K562 (cell line): ENCODE results near the gene RAD1. TPM values are rescaled to one million over a fixed set of nuclear protein-coding genes. Genes with fewer than 3 reads are reported as not detected.
A peak's percentile ranks its signal among the peaks of the same experiment; 100 is the strongest.

Source experiments
- CBFB ChIP-seq: sonication (generic); formaldehyde crosslinking; IDR thresholded peaks from 2 replicates; pipeline ENCODE4 v1.4.0; 2020; ENCODE audit warnings: mild to moderate bottlenecking, missing genetic modification reagents
- CHD1 ChIP-seq: fragments of 200-600 bp; sonication (generic); IDR thresholded peaks from one replicate; pipeline ENCODE4 v1.6.1; 2012; ENCODE audit warnings: mild to moderate bottlenecking, moderate library complexity, low read length, inconsistent platforms
- GABPB1 ChIP-seq: sonication (generic); formaldehyde crosslinking; IDR thresholded peaks from 2 replicates; pipeline ENCODE4 v1.8.0; 2022; ENCODE audit warnings: mild to moderate bottlenecking, missing genetic modification reagents
- GTF2E2 ChIP-seq: fragments of 200-800 bp; sonication (Bioruptor generic); IDR thresholded peaks from 2 replicates; pipeline ENCODE4 v1.6.1; 2016; ENCODE audit warnings: missing genetic modification characterization, missing compliant biosample characterization
- HLTF ChIP-seq: fragments of 450-650 bp; IDR thresholded peaks from 2 replicates; pipeline ENCODE4 v1.6.1; 2016
- KLF6 ChIP-seq: fragments of 250-450 bp; sonication (Bioruptor Pico); IDR thresholded peaks from 2 replicates; pipeline ENCODE4 v1.4.0; 2020; ENCODE audit warnings: mild to moderate bottlenecking, moderate library complexity, borderline replicate concordance
- LARP7 ChIP-seq: fragments of 450-650 bp; IDR thresholded peaks from 2 replicates; pipeline ENCODE4 v1.6.1; 2016
- MCM2 ChIP-seq: fragments of 450-650 bp; IDR thresholded peaks from 2 replicates; pipeline ENCODE4 v1.6.1; 2017; ENCODE audit warnings: low read depth, mild to moderate bottlenecking
- MTA2 ChIP-seq: fragments of 450-650 bp; IDR thresholded peaks from 2 replicates; pipeline ENCODE4 v1.6.1; 2016; ENCODE audit warnings: low read depth
- NFYB ChIP-seq: IDR thresholded peaks from 2 replicates; pipeline ENCODE4 v1.6.1; 2011; ENCODE audit warnings: mild to moderate bottlenecking, moderate library complexity; ENCODE audit not compliant: insufficient read length; ENCODE audit errors: extremely low read depth
- PTRF ChIP-seq: fragments of 450-650 bp; IDR thresholded peaks from 2 replicates; pipeline ENCODE4 v1.6.1; 2016; ENCODE audit warnings: mild to moderate bottlenecking, missing genetic modification characterization, missing compliant biosample characterization
- RBM39 ChIP-seq: fragments of 200-400 bp; formaldehyde crosslinking; optimal IDR thresholded peaks from 2 replicates; pipeline ENCODE3; 2018; ENCODE audit warnings: low read depth, low read length
- RFX5 ChIP-seq: IDR thresholded peaks from 2 replicates; pipeline ENCODE4 v1.6.1; 2011; ENCODE audit warnings: low read depth, mild to moderate bottlenecking, improper control_type of control experiment, low read length
- SIN3A ChIP-seq, 2 experiments: fragments of 150-350 bp in 1 of 2; IDR thresholded peaks; 2 replicates each; pipeline ENCODE4 v1.6.1; 2011 to 2016; ENCODE audit warnings: borderline replicate concordance in 2 of 2, low read depth in 2 of 2, low read length in 2 of 2, mild to moderate bottlenecking in 2 of 2, moderate library complexity in 2 of 2; ENCODE audit not compliant: control insufficient read depth in 1 of 2
- SNIP1 ChIP-seq: fragments of 450-650 bp; IDR thresholded peaks from 2 replicates; pipeline ENCODE4 v1.7.1; 2017; ENCODE audit warnings: low read depth, mild to moderate bottlenecking
- SNRNP70 ChIP-seq: fragments of 200-400 bp; formaldehyde crosslinking; optimal IDR thresholded peaks from 2 replicates; pipeline ENCODE3; 2017; ENCODE audit warnings: low read depth, low read length
- SREBF1 ChIP-seq: fragments of 150-350 bp; IDR thresholded peaks from 2 replicates; pipeline ENCODE4 v1.6.1; 2014; ENCODE audit warnings: antibody characterized with exemption, low read depth, low read length, borderline replicate concordance
- SRSF9 ChIP-seq: fragments of 200-400 bp; formaldehyde crosslinking; IDR thresholded peaks from 2 replicates; pipeline ENCODE4 v1.6.1; 2017; ENCODE audit warnings: low read depth, low read length, borderline replicate concordance
- STAT5B ChIP-seq: fragments of 250-450 bp; sonication (Bioruptor Pico); IDR thresholded peaks from 2 replicates; pipeline ENCODE4 v1.8.0; 2021; ENCODE audit warnings: mild to moderate bottlenecking, inconsistent platforms
- TAL1 ChIP-seq: fragments of 450-650 bp; IDR thresholded peaks from 2 replicates; pipeline ENCODE4 v1.6.1; 2016; ENCODE audit warnings: mild to moderate bottlenecking
- TEAD2 ChIP-seq: fragments of 450-650 bp; IDR thresholded peaks from 2 replicates; pipeline ENCODE4 v1.6.1; 2016; ENCODE audit warnings: missing genetic modification characterization, control low read depth, missing compliant biosample characterization
- THRAP3 ChIP-seq: fragments of 450-650 bp; IDR thresholded peaks from 2 replicates; pipeline ENCODE4 v1.6.1; 2016; ENCODE audit warnings: mild to moderate bottlenecking, inconsistent platforms, borderline replicate concordance
- ZNF184 ChIP-seq: sonication (generic); formaldehyde crosslinking; IDR thresholded peaks from 2 replicates; pipeline ENCODE4 v1.5.0; 2020; ENCODE audit warnings: missing genetic modification reagents
- ZNF232 ChIP-seq: sonication (generic); formaldehyde crosslinking; IDR thresholded peaks from 2 replicates; pipeline ENCODE4 v1.8.0; 2022; ENCODE audit warnings: mild to moderate bottlenecking, missing genetic modification reagents
- ZNF24 ChIP-seq: fragments of 450-650 bp; IDR thresholded peaks from 2 replicates; pipeline ENCODE4 v1.6.1; 2016
- ZNF695 ChIP-seq: fragments of 450-650 bp; formaldehyde crosslinking; IDR thresholded peaks from 2 replicates; pipeline ENCODE4 v1.4.0; 2020; ENCODE audit warnings: mild to moderate bottlenecking, moderate library complexity
- ZNF764 ChIP-seq: fragments of 250-450 bp; sonication (Bioruptor Pico); IDR thresholded peaks from 2 replicates; pipeline ENCODE4 v1.4.0; 2020; ENCODE audit warnings: low read depth, mild to moderate bottlenecking, moderate library complexity
- ZNF785 ChIP-seq: fragments of 250-450 bp; sonication (Bioruptor Pico); IDR thresholded peaks from 2 replicates; pipeline ENCODE4 v1.4.0; 2020; ENCODE audit warnings: mild to moderate bottlenecking
- ZNF79 ChIP-seq: fragments of 250-450 bp; sonication (Bioruptor Pico); IDR thresholded peaks from 2 replicates; pipeline ENCODE4 v1.4.0; 2020; ENCODE audit warnings: low read depth, mild to moderate bottlenecking, moderate library complexity
- polyA plus RNA-seq, 8 experiments: library from polyadenylated mRNA; depleted of rRNA in 4 of 8; stranded (reverse) in 5 of 8; unstranded in 3 of 8; fragments of >200 nt; fragmentation: Nextera tagmentation in 2 of 8; fragmentation: Illumina TruSeq in 1 of 8; extraction: Ambion mirVana in 2 of 8; extraction: Trizol in 1 of 8; gene quantifications; 2 replicates each; pipeline versions ENCODE4 v1.2.1 to v1.2.3, GENCODE V29; 2011 to 2014; ENCODE audit warnings: inconsistent platforms in 1 of 8, missing spikeins in 1 of 8
- total RNA-seq, 7 experiments: library from RNA; depleted of rRNA in 6 of 7; stranded (reverse); fragments of >200 nt in 6 of 7; fragmentation: Illumina TruSeq in 2 of 7; extraction: Trizol in 2 of 7; gene quantifications; 2 replicates each; pipeline versions ENCODE4 v1.2.1 to v1.2.3, GENCODE V29; 2011 to 2021; ENCODE audit warnings: low replicate concordance in 1 of 7
- TF ChIP-seq, protein P1 (sequence below): sonication (generic); formaldehyde crosslinking; IDR thresholded peaks from 2 replicates; pipeline ENCODE4 v1.8.0; 2022; ENCODE audit warnings: mild to moderate bottlenecking, missing genetic modification reagents, borderline replicate concordance
- TF ChIP-seq, protein P2 (sequence below): sonication (generic); formaldehyde crosslinking; IDR thresholded peaks from 2 replicates; pipeline ENCODE4 v1.4.0; 2020; ENCODE audit warnings: mild to moderate bottlenecking, missing genetic modification reagents

Gene RAD1
- total and polyA plus RNA-seq, 9 of the 15 experiments (the other 6 are each of a cell fraction or from before 2014, with no cell fraction given) = 44.5 to 148 (median 60.8) TPM

DNA sequence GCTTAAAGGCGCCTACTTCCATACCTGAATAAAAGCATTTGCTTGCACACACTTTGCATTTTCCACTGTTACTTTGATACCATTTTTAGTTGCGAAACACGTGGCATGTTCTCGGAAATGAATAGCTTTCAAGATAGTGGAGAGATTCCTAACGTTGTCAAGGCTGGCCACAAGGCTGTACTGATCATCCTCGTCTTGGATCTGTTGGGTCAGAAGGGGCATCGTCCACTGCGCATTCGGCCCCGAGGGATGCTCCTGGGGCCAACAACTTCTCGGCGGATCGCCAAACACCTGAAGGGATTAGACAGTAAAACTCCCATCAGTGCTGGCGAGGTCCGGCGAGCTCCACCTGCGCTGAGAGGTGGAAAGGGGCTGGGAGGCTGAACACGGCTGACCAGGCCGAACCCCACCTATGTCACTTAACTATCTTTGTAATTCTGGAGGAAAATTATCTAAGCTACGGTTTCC is 599 bp downstream of the RAD1 start (continued):
- no peak for TF ChIP-seq STAT5B (CRISPR knock-in tag)
- TF ChIP-seq TEAD2 (tag) = no peak
- TF ChIP-seq SIN3A (IDR thresholded peaks at IDR 0.05; ENCODE audit: borderline replicate concordance in 2 of 2, control insufficient read depth in 1 of 2, low read depth in 2 of 2, low read length in 2 of 2) = 0 out of 4 replicates have a peak, but pooled peaks of 1 of the 2 experiments have one; percentile 64
- no peak for TF ChIP-seq GABPB1 (CRISPR knock-in tag)
- no peak for TF ChIP-seq ZNF764
- no peak for TF ChIP-seq MCM2
- no peak for TF ChIP-seq SRSF9
- no peak for TF ChIP-seq RFX5
- TF ChIP-seq ZNF785 (CRISPR knock-in tag) = no peak
- peak; percentile 95 for TF ChIP-seq HLTF
- TF ChIP-seq NFYB = no peak
- no peak for TF ChIP-seq ZNF232
- TF ChIP-seq ZNF24 = no peak; the same call in 1 of the 2 replicates
- TF ChIP-seq SNRNP70 = no peak
- TF ChIP-seq, protein P1, sequence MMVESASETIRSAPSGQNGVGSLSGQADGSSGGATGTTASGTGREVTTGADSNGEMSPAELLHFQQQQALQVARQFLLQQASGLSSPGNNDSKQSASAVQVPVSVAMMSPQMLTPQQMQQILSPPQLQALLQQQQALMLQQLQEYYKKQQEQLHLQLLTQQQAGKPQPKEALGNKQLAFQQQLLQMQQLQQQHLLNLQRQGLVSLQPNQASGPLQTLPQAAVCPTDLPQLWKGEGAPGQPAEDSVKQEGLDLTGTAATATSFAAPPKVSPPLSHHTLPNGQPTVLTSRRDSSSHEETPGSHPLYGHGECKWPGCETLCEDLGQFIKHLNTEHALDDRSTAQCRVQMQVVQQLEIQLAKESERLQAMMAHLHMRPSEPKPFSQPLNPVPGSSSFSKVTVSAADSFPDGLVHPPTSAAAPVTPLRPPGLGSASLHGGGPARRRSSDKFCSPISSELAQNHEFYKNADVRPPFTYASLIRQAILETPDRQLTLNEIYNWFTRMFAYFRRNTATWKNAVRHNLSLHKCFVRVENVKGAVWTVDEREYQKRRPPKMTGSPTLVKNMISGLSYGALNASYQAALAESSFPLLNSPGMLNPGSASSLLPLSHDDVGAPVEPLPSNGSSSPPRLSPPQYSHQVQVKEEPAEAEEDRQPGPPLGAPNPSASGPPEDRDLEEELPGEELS (CRISPR knock-in tag) = no peak
- no peak for TF ChIP-seq ZNF79
- TF ChIP-seq SREBF1 = no peak
- TF ChIP-seq THRAP3 = no peak
- TF ChIP-seq LARP7 = no peak
- no peak for TF ChIP-seq KLF6
- no peak for TF ChIP-seq CBFB
- TF ChIP-seq ZNF695 = no peak
- TF ChIP-seq TAL1 = no peak
- TF ChIP-seq MTA2 = no peak
- TF ChIP-seq RBM39 = no peak
- no peak for TF ChIP-seq PTRF (tag)
- TF ChIP-seq CHD1 = no peak
- TF ChIP-seq, protein P2, sequence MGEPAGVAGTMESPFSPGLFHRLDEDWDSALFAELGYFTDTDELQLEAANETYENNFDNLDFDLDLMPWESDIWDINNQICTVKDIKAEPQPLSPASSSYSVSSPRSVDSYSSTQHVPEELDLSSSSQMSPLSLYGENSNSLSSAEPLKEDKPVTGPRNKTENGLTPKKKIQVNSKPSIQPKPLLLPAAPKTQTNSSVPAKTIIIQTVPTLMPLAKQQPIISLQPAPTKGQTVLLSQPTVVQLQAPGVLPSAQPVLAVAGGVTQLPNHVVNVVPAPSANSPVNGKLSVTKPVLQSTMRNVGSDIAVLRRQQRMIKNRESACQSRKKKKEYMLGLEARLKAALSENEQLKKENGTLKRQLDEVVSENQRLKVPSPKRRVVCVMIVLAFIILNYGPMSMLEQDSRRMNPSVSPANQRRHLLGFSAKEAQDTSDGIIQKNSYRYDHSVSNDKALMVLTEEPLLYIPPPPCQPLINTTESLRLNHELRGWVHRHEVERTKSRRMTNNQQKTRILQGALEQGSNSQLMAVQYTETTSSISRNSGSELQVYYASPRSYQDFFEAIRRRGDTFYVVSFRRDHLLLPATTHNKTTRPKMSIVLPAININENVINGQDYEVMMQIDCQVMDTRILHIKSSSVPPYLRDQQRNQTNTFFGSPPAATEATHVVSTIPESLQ (CRISPR knock-in tag) = no peak
- TF ChIP-seq ZNF184 (CRISPR knock-in tag) = no peak; the same call in 1 of the 2 replicates
- no peak for TF ChIP-seq SNIP1
- TF ChIP-seq GTF2E2 = no peak
